ENCODE data around the gene CRYGA. TPM values are rescaled to one million over a fixed set of nuclear protein-coding genes. Genes with fewer than 3 reads are reported as not detected.

Gene CRYGA
- polyA plus RNA-seq, 1 of the 3 experiments (the other 2 are of a cell fraction): not detected

- Histone ChIP-seq H3K9me3 (no peaks in the 10 kb centered on the region), H3K36me3 (replicated peaks in 1 of 2; ENCODE audit: control insufficient read depth in 1 of 2, insufficient read depth in 2 of 2, low read length in 1 of 2) (no peaks in the 10 kb centered on the region), H3K9me2 (no peaks in the 10 kb centered on the region), H3K9ac (no peak overlapping the region), H3K4me3 (ENCODE audit: low read depth in 2 of 2, low read length in 1 of 2) (no peak overlapping the region), H3K27me3 (ENCODE audit: insufficient read depth) (no peaks in the 10 kb centered on the region), H3K4me2 (no peak overlapping the region), H3K4me1 (ENCODE audit: control insufficient read depth in 1 of 2, insufficient read depth in 2 of 2, low read depth in 1 of 2, low read length in 1 of 2) (peaks cover 1 to 2% of the 10 kb centered on the region in 2 experiments; a peak in 2 of 4 replicates), H3K27ac (ENCODE audit: low read depth in 2 of 2, low read length in 1 of 2) (no peak overlapping the region), H4K20me1 (ENCODE audit: insufficient read depth) (no peaks in the 10 kb centered on the region), H3F3A (replicated peaks; ENCODE audit: insufficient read depth) (no peaks in the 10 kb centered on the region), H3K79me2 (ENCODE audit: insufficient read depth) (no peaks in the 10 kb centered on the region), H2AFZ (ENCODE audit: low read depth) (no peak overlapping the region)
- 0 out of 2 replicates have a peak, but pooled peaks have one; percentile 7 for TF ChIP-seq RAD21 (IDR thresholded peaks at IDR 0.05; ENCODE audit: low read length)
- no peak for TF ChIP-seq RXRA (IDR thresholded peaks at IDR 0.05; ENCODE audit: borderline replicate concordance, low read depth)
- no peak for DNase-seq
- 66% methylated on average over 3 of the region's 3 CpGs for WGBS (ENCODE audit: low lambda C conversion rate)
- ChIA-PET CTCF (interaction anchor here (0.6 to 3.1 kb wide), 5 partner anchors 9 to 107 kb away, joined by 3 to 11 read pairs (median 4); partner anchors contain the start of gene IDH1), POLR2A (no interaction called here)
Measured at GRCh38 chr2:208147759-208148158, 15.6 kb downstream of the CRYGA start.

GRCh38 chr2:208147008-208147407 lies 16.4 kb downstream of the CRYGA start:
- H3K4me2 ChIP-seq: no peak overlapping the region
- POLR2A ChIA-PET: no interaction called here
- no peaks in the 10 kb centered on the region for H3K9me3 ChIP-seq
- H3K9ac ChIP-seq: no peak overlapping the region
- TF ChIP-seq REST (IDR thresholded peaks at IDR 0.05; ENCODE audit: low read depth, low read length) (peak; percentile 78), EZH2phosphoT487 (IDR thresholded peaks at IDR 0.05; ENCODE audit: borderline replicate concordance, low read depth) (no peak)
- no peaks in the 10 kb centered on the region for H4K20me1 ChIP-seq (ENCODE audit: insufficient read depth)
- H3F3A ChIP-seq (replicated peaks; ENCODE audit: insufficient read depth): no peaks in the 10 kb centered on the region
- H3K4me1 ChIP-seq (ENCODE audit: control insufficient read depth in 1 of 2, insufficient read depth in 2 of 2, low read depth in 1 of 2, low read length in 1 of 2): peaks cover 6% of the 10 kb centered on the region in 2 experiments; a peak in 3 of 4 replicates
- no peaks in the 10 kb centered on the region for H3K36me3 ChIP-seq (replicated peaks in 1 of 2; ENCODE audit: control insufficient read depth in 1 of 2, insufficient read depth in 2 of 2, low read length in 1 of 2)
- no peak overlapping the region for H3K4me3 ChIP-seq (ENCODE audit: low read depth in 2 of 2, low read length in 1 of 2)
- H3K79me2 ChIP-seq (ENCODE audit: insufficient read depth): no peaks in the 10 kb centered on the region
- H2AFZ ChIP-seq (ENCODE audit: low read depth): no peak overlapping the region
- H3K9me2 ChIP-seq: no peaks in the 10 kb centered on the region
- no peaks in the 10 kb centered on the region for H3K27me3 ChIP-seq (ENCODE audit: insufficient read depth)
- CTCF ChIA-PET: interaction anchor here (1.0 to 2.2 kb wide), 2 partner anchors 28 to 108 kb away, joined by 6 to 7 read pairs; partner anchors contain the start of gene IDH1
- no peak overlapping the region for H3K27ac ChIP-seq (ENCODE audit: low read depth in 2 of 2, low read length in 1 of 2)
- no peak for DNase-seq

GRCh38 chr2:208146006-208146405 lies 17.4 kb downstream of the CRYGA start, which contains the start of gene CRYGB:
Gene CRYGB, minus strand, starts transcription at chr2:208146158. Its CDS starts 38 bp downstream, at chr2:208146120.
- Histone ChIP-seq H3K27ac (ENCODE audit: low read depth in 2 of 2, low read length in 1 of 2) (no peak within 1 kb of the TSS), H3K4me2 (no peak within 1 kb of the TSS), H4K20me1 (ENCODE audit: insufficient read depth) (no peaks in the 10 kb centered on the region), H3K9ac (no peak within 1 kb of the TSS), H3K27me3 (ENCODE audit: insufficient read depth) (no peaks in the 10 kb centered on the region), H3K79me2 (ENCODE audit: insufficient read depth) (no peaks in the 10 kb centered on the region), H3F3A (replicated peaks; ENCODE audit: insufficient read depth) (no peaks in the 10 kb centered on the region), H3K9me3 (no peaks in the 10 kb centered on the region), H3K4me3 (ENCODE audit: low read depth in 2 of 2, low read length in 1 of 2) (no peak within 1 kb of the TSS), H3K36me3 (replicated peaks in 1 of 2; ENCODE audit: control insufficient read depth in 1 of 2, insufficient read depth in 2 of 2, low read length in 1 of 2) (no peaks in the 10 kb centered on the region), H3K4me1 (ENCODE audit: control insufficient read depth in 1 of 2, insufficient read depth in 2 of 2, low read depth in 1 of 2, low read length in 1 of 2) (peaks cover 6 to 8% of the 10 kb centered on the region in 2 experiments; a peak in 3 of 4 replicates), H3K9me2 (no peaks in the 10 kb centered on the region), H2AFZ (ENCODE audit: low read depth) (no peak within 1 kb of the TSS)
- CTCF ChIA-PET: no interaction called here
- DNase-seq: no peak
- 88% methylated on average over 3 of the region's 6 CpGs for WGBS (ENCODE audit: low lambda C conversion rate)
- POLR2A ChIA-PET: no interaction called here
- TF ChIP-seq GATA2 (CRISPR knock-in tag; IDR thresholded peaks at IDR 0.05) (no peak), RAD21 (IDR thresholded peaks at IDR 0.05; ENCODE audit: low read length) (no peak), CHD2 (IDR thresholded peaks at IDR 0.05; ENCODE audit: low read length, partially characterized antibody) (no peak), GABPA (IDR thresholded peaks at IDR 0.05; ENCODE audit: low read depth) (no peak), SMC3 (IDR thresholded peaks at IDR 0.05; ENCODE audit: low read depth, low read length) (no peak), MXI1 (IDR thresholded peaks at IDR 0.05; ENCODE audit: low read depth, low read length) (no peak), POLR2AphosphoS5 (IDR thresholded peaks at IDR 0.05; ENCODE audit: low read depth, low read length) (no peak), TCF12 (IDR thresholded peaks at IDR 0.05) (no peak), ZBTB33 (IDR thresholded peaks at IDR 0.05; ENCODE audit: borderline replicate concordance, low read depth) (no peak), TEAD4 (IDR thresholded peaks at IDR 0.05; ENCODE audit: borderline replicate concordance, insufficient read depth) (no peak), USF1 (IDR thresholded peaks at IDR 0.05; ENCODE audit: borderline replicate concordance, low read depth) (no peak), PBX3 (IDR thresholded peaks at IDR 0.05) (no peak)
